NCI-H1105 (cell line): ENCODE results near the gene TFR2.

ENCODE experiments used
- DNase-seq: peaks from one replicate; lab custom pipeline; 2025; lab: John Stamatoyannopoulos, UW

The TFR2 gene

DNA sequence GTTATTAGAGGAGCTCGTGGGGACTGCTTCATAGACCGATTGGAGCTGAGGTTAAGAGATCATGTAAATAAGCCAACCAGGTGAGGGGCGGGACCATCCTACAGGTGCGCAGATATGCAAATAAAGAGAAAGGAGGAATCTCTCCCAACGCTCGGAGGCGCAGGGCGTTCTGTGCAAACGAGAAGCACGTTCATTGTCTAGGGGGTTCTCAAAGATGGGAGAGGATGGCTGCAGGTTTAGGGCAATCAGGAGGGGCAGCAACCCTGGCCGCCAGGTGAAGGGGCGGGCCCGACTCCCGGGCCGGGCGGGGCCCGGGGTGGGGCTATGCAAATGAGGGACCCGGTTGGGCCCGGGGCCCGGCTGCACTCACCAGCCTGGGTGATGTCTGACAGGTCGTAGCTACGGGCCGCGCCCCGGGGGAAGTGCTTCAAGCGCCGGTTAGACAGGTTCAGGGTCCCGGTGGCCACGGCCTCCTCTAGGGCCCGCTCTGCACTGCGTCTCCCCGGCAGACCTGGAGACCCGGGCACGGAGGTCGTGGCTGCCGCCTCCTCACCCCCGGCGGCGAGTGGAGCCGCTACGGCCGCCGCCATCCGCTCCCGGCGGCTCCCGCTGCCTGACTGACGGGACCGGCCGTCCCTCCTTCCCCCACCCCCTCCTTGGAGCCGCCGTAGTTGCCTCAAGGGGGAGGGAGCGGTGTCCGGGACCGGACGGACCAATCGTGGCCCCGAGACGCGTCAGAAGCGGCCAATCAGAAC, 55.7 kb downstream of the TFR2 start, which contains the start of gene LRCH4:
Gene LRCH4 (minus strand): TSS at position 619 of the 755 bp plus-strand sequence. CDS start 29 bp downstream, at position 590.
- peak; percentile 45 for DNase-seq

- DNase-seq = no peak
Measured at GRCh38 chr7:100584683-100585510, 56.5 kb downstream of the TFR2 start.

DNA sequence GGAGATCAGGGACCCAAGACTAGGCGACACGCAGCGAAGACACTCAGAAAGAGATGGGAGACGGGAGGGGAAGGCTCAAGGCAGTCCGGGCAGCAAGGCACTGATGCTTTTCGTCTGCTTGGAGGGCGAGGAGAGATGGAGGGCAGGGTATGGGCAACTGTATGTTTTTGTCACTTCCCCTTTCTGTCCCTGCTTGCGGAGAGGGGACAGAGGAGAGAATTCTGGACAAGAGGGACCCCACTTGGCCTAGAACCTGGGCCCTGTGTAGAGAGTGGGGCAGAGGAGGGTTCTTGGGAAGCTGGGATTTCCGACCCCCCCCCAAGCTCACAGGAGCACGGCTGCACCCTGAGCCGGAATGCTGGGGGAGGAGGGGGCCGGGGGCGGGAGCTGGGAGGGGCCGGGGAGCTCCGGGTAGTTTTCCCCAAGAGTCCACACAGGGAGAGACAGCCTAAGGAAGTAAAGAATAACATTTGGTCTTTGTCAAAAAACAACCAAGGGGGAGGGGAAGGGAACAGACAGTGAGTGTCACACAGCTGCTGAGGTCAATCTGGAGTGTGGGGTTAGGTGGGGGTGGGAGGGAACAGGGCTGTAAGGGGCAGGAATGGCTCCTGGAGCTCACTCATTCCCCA, 57.2 kb downstream of the TFR2 start:
- DNase-seq = no peak

- no peak for DNase-seq
Measured at GRCh38 chr7:100583132-100584053, 58.0 kb downstream of the TFR2 start.

- no peak for DNase-seq
Measured at GRCh38 chr7:100582650-100583049, 58.7 kb downstream of the TFR2 start.

DNA sequence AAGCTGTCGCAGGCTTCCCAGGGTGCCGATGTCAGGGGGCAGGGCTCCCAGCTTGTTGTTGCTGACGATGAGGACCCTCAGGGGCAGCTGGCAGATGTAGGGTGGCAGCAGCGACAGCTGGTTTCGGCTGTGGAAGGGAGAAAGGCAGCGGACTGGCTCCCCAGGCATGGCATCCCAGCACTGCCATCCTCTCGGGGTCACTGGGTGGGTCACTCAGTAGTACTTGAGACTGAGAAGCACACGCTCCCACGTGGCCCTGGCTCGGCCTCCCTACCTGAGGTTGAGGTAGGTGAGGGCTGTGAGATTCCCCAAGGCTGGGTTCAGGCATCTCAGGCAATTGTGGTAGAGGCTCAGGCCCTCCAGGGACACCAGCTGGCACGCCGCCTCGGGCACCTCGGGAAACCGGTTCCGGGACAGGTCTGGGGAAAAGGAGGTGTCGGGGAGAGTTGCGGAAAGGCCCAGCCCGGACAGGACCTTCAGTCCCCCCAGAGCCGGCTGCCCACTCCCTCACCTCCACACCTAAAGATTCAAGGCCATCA, 59.2 kb downstream of the TFR2 start:
- DNase-seq = no peak

GRCh38 chr7:100580466-100581283, 60.7 kb downstream of the TFR2 start:
- no peak for DNase-seq

DNA sequence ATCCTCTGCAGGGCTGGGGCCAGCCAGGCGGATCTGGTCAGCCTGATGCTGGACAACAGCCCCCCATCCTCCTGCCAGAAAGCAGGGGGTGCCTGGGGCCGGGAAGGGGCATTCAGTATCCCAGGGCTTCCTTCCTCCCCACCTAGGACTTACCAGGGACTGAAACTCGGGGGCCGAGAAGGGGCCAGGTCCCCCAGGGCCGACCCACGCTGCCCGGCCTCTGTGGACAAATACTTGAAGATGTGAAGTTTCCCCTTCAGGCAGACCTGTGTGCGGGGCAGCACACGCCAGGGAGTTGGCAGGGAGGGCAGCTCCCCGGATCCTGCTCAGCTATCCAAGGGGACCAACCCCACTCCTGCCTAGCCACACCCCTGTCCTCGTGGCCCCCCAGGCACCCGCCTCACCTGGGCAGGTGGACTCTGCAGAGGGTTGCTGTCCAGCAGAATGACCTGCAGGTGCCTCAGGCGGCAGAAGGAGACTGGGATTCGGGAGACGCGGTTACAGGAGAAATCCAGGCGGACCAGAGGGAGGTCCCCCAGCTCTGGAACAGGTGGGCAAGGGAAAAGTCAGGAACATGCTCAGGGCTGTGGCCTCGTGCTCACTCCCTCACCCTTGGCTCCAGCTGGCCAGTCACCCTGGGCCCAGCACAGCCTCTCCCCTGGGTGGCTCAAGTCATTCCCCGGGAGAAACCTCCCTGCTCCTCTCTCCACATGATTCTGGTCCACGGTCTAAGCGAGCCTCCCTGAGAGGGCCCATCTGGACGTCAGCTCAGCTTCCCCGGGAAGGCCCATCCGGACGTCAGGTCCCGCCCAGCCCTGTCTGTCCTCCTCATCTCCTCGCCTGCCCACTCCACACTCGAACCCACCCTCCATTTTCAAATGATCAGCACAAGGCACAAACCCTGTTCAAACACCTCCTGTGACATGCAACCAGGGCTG, 62.8 kb downstream of the TFR2 start:
- no peak for DNase-seq

DNA sequence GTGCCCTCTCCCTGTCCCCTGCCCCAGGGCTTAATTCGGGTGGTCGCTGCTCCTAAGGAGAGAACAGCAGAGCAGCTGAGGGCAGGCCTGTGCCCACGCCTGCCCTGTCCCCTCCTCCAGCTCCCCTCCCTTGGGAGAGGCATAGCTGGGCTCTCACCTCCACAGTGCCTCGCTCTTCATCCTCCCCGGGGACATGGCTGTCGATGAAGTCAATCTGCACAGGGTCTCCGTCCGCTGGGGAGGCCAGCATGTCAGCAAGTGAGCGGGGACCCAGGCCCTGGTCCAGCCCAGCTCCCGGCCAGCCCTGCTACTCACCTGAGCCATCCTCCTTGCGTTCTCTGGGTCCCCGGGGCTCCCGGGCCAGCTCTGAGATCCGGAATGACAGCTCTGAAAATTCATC, 63.8 kb downstream of the TFR2 start:
- no peak for DNase-seq

DNA sequence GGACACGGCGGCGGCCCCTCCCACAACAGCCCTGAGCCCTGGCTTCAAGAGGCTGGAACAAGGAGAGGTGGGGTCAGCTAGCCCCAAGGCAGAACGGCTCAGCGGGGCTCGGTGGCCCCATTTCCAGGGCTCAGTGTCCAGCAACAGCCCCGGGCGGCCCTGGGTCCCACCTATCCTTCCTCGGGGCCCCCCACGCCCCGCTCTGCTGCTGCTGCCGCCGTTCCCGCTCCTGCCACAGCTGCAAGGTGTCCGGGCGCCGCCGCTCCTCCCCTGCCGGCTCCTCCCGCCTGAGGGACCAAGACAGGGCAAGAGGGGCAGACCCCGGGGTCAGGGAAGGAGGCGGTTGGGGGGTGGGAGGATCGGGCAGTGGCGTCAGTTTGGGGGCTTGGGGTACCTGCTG, 64.2 kb downstream of the TFR2 start:
- no peak for DNase-seq

GRCh38 chr7:100576384-100576993, 64.9 kb downstream of the TFR2 start:
- no peak for DNase-seq

GRCh38 chr7:100575746-100576383, 65.5 kb downstream of the TFR2 start:
- no peak for DNase-seq

DNA sequence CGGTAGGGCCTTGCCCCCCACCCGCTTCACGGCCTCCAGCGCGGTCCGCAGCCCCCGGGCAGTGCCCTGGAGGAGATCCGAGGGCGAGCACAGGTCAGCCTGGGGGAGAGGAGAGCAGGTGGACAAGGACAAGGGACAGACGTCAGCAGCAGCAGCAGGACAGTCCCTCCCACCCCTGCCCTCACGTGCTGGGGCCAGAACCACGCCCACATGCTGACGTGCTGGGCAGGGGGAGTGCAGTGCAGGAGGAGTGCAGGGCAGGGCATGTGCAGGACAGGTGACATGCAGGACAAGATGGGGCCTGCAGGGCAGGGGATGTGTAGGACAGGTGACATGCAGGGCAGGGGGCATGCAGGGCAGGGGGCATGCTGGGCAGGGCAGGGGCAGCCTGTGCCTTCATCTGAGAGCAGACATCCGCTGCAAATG, 66.1 kb downstream of the TFR2 start:
- DNase-seq = no peak

- no peak for DNase-seq
Measured at GRCh38 chr7:100574362-100575205, 66.8 kb downstream of the TFR2 start.

- DNase-seq = no peak
Measured at GRCh38 chr7:100573691-100574361, 67.5 kb downstream of the TFR2 start, which contains the start of gene SAP25. SAP25 (minus strand) TSS chr7:100573900; CDS start chr7:100573742, 158 bp downstream.

GRCh38 chr7:100572949-100573675, 68.2 kb downstream of the TFR2 start:
- no peak for DNase-seq
